Muscle layer of colon (tissue), 2 donors: ENCODE data around the gene GAA.

Source experiments
- H3K27ac ChIP-seq: one replicate; pipeline ENCODE4 v1.7.0; 2013; ENCODE audit warnings: low read depth, mild to moderate bottlenecking, low read length, moderate library complexity
- H3K27me3 ChIP-seq, 2 donors: one replicate each; pipeline ENCODE4 v1.7.0; 2013; ENCODE audit warnings: low read length in 2 of 2, mild to moderate bottlenecking in 2 of 2; ENCODE audit not compliant: insufficient read depth in 2 of 2, control insufficient read depth in 1 of 2
- H3K36me3 ChIP-seq: one replicate; pipeline ENCODE4 v1.7.0; 2013; ENCODE audit warnings: mild to moderate bottlenecking, low read length; ENCODE audit not compliant: insufficient read depth
- H3K4me1 ChIP-seq: one replicate; pipeline ENCODE4 v1.7.0; 2013; ENCODE audit warnings: mild to moderate bottlenecking, low read length; ENCODE audit not compliant: insufficient read depth
- H3K4me3 ChIP-seq, 2 donors: one replicate each; pipeline ENCODE4 v1.7.0; 2013; ENCODE audit warnings: low read length in 2 of 2, low read depth in 1 of 2, mild to moderate bottlenecking in 1 of 2, moderate library complexity in 1 of 2
- H3K9ac ChIP-seq: one replicate; pipeline ENCODE4 v1.7.0; 2013; ENCODE audit warnings: low read length
- H3K9me3 ChIP-seq: one replicate; pipeline ENCODE4 v1.7.0; 2013; ENCODE audit warnings: mild to moderate bottlenecking, low read length
- donor health status: abdominal sarcoma.
- donor health status: Adenocarcinoma of cecum.

GAA gene

DNA sequence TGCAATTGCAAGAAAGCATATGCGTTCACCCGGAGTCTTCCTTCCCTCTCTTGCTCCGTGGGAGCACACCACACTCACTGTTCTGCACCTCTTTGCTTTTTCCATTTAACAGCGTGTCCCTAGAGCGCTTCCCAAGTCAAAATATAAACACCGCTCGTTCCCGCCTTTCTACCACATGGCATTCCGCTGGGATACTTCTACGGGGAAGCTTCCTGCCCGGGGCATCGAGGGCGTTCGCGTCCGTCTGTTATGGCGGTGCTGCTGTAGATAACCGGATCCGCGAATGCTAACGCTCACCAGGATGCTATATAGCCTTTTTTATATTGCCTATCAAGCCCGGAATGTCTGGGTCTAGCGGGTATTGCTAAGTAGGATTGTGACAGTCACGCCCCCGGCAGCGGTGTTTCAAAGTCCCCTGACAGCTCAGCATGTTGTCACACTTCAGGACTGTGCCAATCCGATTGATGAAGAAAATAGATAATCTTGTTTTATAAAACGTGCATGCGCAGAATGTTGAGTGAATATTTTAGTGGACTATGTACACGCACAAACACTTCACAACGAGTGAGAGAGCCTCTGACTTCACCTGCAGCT, 33.9 kb upstream of the GAA start:
- H3K9me3 ChIP-seq, result no peaks in the 10 kb centered on the region

GRCh38 chr17:80068301-80069222, 32.8 kb upstream of the GAA start:
- Histone ChIP-seq H3K9ac (no peak overlapping the region), H3K4me3 (no peak overlapping the region), H3K27ac (peak overlapping the region; percentile 57), H3K4me1 (peaks cover 14% of the 10 kb centered on the region), H3K9me3 (no peaks in the 10 kb centered on the region), H3K36me3 (no peaks in the 10 kb centered on the region), H3K27me3 (no peaks in the 10 kb centered on the region)

More for the DNA sequence above, 33.9 kb upstream of the GAA start:
- Histone ChIP-seq H3K4me1 (peaks cover 14% of the 10 kb centered on the region), H3K9ac (no peak overlapping the region), H3K27me3 (no peaks in the 10 kb centered on the region), H3K4me3 (no peak overlapping the region), H3K36me3 (no peaks in the 10 kb centered on the region), H3K27ac (no peak overlapping the region)

DNA sequence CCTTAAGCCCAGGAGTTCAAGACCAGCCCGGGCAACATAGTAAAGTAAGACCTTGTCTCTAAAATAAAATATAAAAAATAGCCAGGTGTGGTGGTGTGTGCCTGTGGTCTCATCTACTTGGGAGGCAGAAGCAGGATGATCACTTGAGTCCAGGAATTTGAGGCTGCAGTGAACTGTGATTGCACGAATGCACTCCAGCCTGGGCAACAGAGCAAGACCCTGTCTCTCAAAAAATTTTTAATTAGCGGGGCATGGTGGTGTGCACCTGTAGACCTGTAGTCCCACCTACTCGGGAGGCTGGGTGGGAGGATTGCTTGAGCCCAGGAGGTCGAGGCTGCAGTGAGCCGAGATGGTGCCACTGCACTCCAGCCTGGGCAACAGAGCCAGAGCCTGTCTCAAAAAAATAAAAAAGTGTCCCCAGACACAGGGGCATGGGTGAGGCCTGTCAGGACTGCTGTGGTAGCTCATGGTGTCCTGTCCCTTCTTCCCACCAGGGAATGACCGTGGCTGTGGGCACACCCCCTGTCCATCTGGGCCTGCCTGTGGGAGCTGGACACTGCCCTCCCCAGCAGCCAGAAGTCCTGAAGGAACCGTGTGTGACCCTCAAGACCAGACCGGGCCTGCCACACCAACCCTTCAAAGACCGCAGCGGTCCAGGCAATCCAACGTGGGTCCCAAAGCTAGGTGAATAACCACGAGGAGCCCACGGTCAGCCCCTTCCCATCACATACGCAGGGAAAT, 30.8 kb upstream of the GAA start:
- peak overlapping the region; percentile 36 to 64 for H3K4me3 ChIP-seq
- H3K4me1 ChIP-seq, result peaks cover 14% of the 10 kb centered on the region
- H3K27me3 ChIP-seq, result no peaks in the 10 kb centered on the region
- H3K36me3 ChIP-seq, result no peaks in the 10 kb centered on the region
- H3K9ac ChIP-seq, result peak overlapping the region; percentile 79
- H3K27ac ChIP-seq, result peak overlapping the region; percentile 87
- H3K9me3 ChIP-seq, result no peaks in the 10 kb centered on the region

GRCh38 chr17:80071116-80071841, 30.1 kb upstream of the GAA start:
- Histone ChIP-seq H3K4me1 (peaks cover 14% of the 10 kb centered on the region), H3K4me3 (peak overlapping the region; percentile 36 to 64), H3K9me3 (no peaks in the 10 kb centered on the region), H3K9ac (peak overlapping the region; percentile 79), H3K27me3 (no peaks in the 10 kb centered on the region), H3K27ac (peak overlapping the region; percentile 87), H3K36me3 (no peaks in the 10 kb centered on the region)

DNA sequence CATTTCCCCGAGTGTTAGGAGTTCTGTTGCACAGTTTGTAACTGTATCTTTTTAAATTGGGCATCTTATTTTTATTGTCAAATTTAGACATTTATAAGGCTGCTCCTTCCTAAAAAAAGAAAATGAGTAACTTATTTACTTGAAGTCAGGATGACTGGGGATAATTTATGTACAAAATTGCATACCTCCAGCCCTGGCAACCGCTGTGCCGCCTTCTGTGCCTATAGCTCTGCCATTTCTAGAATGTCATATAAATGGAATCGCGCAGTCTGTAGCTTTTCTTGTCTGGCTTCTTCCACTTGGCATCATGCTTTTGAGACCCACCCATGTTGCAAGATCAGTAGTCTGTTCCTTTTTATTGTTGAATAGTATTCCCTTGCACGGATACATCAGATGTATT, 29.0 kb upstream of the GAA start:
- Histone ChIP-seq H3K27me3 (no peaks in the 10 kb centered on the region), H3K27ac (no peak overlapping the region), H3K9ac (no peak overlapping the region), H3K4me3 (no peak overlapping the region), H3K36me3 (no peaks in the 10 kb centered on the region), H3K4me1 (peaks cover 14% of the 10 kb centered on the region), H3K9me3 (no peaks in the 10 kb centered on the region)

DNA sequence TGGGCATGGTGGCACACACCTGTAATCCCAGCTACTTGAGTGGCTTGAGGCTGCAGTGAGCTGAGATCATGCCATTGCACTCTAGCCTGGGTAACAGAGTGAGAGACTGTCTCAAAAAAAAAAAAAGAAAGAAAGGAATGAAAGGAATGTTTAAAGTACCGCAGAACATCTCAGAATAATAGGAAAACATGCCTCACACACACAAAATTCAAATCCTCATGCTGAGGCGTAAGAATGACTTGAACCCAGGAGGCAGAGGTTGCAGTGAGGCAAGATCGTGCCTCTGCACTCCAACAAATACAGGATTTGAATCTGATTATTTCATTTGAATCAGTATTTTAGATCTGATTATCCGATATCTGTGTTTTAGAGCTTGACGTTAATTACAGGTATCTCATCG, 21.3 kb upstream of the GAA start:
- H3K9ac ChIP-seq, result no peak overlapping the region
- peaks cover 8% of the 10 kb centered on the region for H3K4me1 ChIP-seq
- H3K27ac ChIP-seq, result no peak overlapping the region
- H3K4me3 ChIP-seq, result no peak overlapping the region
- H3K27me3 ChIP-seq, result no peaks in the 10 kb centered on the region
- no peaks in the 10 kb centered on the region for H3K36me3 ChIP-seq
- H3K9me3 ChIP-seq, result no peaks in the 10 kb centered on the region

DNA sequence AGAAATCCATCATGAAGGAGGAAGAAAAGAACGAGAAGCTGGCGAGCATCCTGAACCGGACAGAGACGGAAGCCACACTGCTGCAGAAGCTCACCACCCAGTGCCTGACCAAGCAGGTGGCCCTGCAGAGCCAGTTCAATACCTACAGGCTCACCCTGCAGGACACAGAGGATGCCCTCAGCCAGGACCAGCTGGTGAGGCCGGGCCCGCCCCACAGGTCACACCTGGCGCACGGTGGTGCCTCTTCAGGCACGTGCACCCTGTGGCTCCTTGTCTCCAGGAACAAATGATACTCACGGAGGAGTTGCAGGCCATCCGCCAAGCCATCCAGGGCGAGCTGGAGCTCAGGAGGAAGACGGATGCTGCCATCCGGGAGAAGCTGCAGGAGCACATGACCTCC, 19.8 kb upstream of the GAA start:
- Histone ChIP-seq H3K27me3 (no peaks in the 10 kb centered on the region), H3K9me3 (no peaks in the 10 kb centered on the region), H3K36me3 (no peaks in the 10 kb centered on the region), H3K9ac (no peak overlapping the region), H3K27ac (no peak overlapping the region), H3K4me1 (peaks cover 8% of the 10 kb centered on the region), H3K4me3 (no peak overlapping the region)

- peak overlapping the region in 1 of 2 donors; percentile 33 for H3K4me3 ChIP-seq
- no peaks in the 10 kb centered on the region for H3K27me3 ChIP-seq
- no peaks in the 10 kb centered on the region for H3K9me3 ChIP-seq
- H3K27ac ChIP-seq, result no peak overlapping the region
- peaks cover 8% of the 10 kb centered on the region for H3K4me1 ChIP-seq
- H3K9ac ChIP-seq, result no peak overlapping the region
- H3K36me3 ChIP-seq, result no peaks in the 10 kb centered on the region
These were observed 18.8 kb upstream of the GAA start for GRCh38 chr17:80082403-80083135.

GRCh38 chr17:80083136-80083661, 18.2 kb upstream of the GAA start:
- H3K4me1 ChIP-seq, result peaks cover 8% of the 10 kb centered on the region
- H3K36me3 ChIP-seq, result no peaks in the 10 kb centered on the region
- H3K9me3 ChIP-seq, result no peaks in the 10 kb centered on the region
- H3K27me3 ChIP-seq, result no peaks in the 10 kb centered on the region
- peak overlapping the region in 1 of 2 donors; percentile 33 for H3K4me3 ChIP-seq
- H3K9ac ChIP-seq, result no peak overlapping the region
- H3K27ac ChIP-seq, result no peak overlapping the region

DNA sequence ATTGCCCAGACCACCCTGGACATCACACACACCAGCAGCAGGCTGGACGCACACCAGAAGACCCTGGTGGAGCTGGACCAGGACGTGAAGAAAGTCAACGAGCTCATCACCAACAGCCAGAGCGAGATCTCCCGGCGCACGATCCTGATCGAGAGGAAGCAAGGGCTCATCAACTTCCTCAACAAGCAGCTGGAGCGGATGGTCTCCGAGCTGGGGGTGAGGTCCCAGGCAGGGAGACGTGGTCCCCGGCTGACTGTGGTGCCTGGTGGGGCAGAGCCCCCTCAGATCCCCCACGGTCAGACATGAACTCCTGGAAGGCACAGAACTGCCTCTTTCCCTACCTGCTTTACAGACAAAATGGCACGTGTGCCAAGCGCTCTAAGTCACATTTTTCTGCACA, 16.6 kb upstream of the GAA start:
- H3K9me3 ChIP-seq, result no peaks in the 10 kb centered on the region
- no peaks in the 10 kb centered on the region for H3K36me3 ChIP-seq
- H3K27me3 ChIP-seq, result no peaks in the 10 kb centered on the region
- H3K9ac ChIP-seq, result no peak overlapping the region
- H3K4me1 ChIP-seq, result peaks cover 8% of the 10 kb centered on the region
- H3K27ac ChIP-seq, result no peak overlapping the region
- no peak overlapping the region for H3K4me3 ChIP-seq
